IPS-18c (cell line): Measurements from ENCODE around the gene PLEKHG4.

Experiments used
- H3K4me3 ChIP-seq: 2 replicates; pipeline ENCODE4 v1.7.0; 2013; ENCODE audit warnings: low read depth, mild to moderate bottlenecking, low read length, moderate library complexity; ENCODE audit not compliant: insufficient read depth
- H3K9me3 ChIP-seq: one replicate; pipeline ENCODE4 v1.6.1; 2013; ENCODE audit warnings: mild to moderate bottlenecking, low read length, moderate library complexity; ENCODE audit not compliant: control insufficient read depth, insufficient read depth

The PLEKHG4 gene

GRCh38 chr16:67277999-67278772 lies 1.1 kb upstream of the PLEKHG4 start:
- Histone ChIP-seq H3K4me3 (peak overlapping the region; percentile 65), H3K9me3 (no peaks in the 10 kb centered on the region)

GRCh38 chr16:67278773-67279295 lies 498 bp upstream of the PLEKHG4 start:
- H3K9me3 ChIP-seq = no peaks in the 10 kb centered on the region
- H3K4me3 ChIP-seq = peak overlapping the region; percentile 65

GRCh38 chr16:67280090-67281015 lies 1.0 kb downstream of the PLEKHG4 start:
- Histone ChIP-seq H3K4me3 (no peak overlapping the region; the same call in 1 of the 2 replicates), H3K9me3 (no peaks in the 10 kb centered on the region)

- no peak overlapping the region for H3K4me3 ChIP-seq
- H3K9me3 ChIP-seq = no peaks in the 10 kb centered on the region
These were observed 2.5 kb downstream of the PLEKHG4 start for GRCh38 chr16:67281536-67282446.

- no peak overlapping the region for H3K4me3 ChIP-seq
- no peaks in the 10 kb centered on the region for H3K9me3 ChIP-seq
These were observed 3.1 kb downstream of the PLEKHG4 start for GRCh38 chr16:67282447-67282805.

GRCh38 chr16:67283039-67283825 lies 3.9 kb downstream of the PLEKHG4 start:
- Histone ChIP-seq H3K9me3 (no peaks in the 10 kb centered on the region), H3K4me3 (no peak overlapping the region)

GRCh38 chr16:67283826-67284555 lies 4.7 kb downstream of the PLEKHG4 start:
- Histone ChIP-seq H3K4me3 (no peak overlapping the region), H3K9me3 (no peaks in the 10 kb centered on the region)

- no peaks in the 10 kb centered on the region for H3K9me3 ChIP-seq
- no peak overlapping the region for H3K4me3 ChIP-seq
These were observed 5.6 kb downstream of the PLEKHG4 start for GRCh38 chr16:67284699-67285646.

GRCh38 chr16:67286441-67287235 lies 7.3 kb downstream of the PLEKHG4 start:
- Histone ChIP-seq H3K4me3 (no peak overlapping the region), H3K9me3 (no peaks in the 10 kb centered on the region)

GRCh38 chr16:67287960-67288359 lies 8.6 kb downstream of the PLEKHG4 start:
- H3K9me3 ChIP-seq = no peaks in the 10 kb centered on the region
- no peak overlapping the region for H3K4me3 ChIP-seq

GRCh38 chr16:67291461-67291860 lies 12.1 kb downstream of the PLEKHG4 start:
- H3K9me3 ChIP-seq = no peaks in the 10 kb centered on the region
- no peak overlapping the region for H3K4me3 ChIP-seq

- no peak overlapping the region for H3K4me3 ChIP-seq
These were observed 14.9 kb downstream of the PLEKHG4 start for GRCh38 chr16:67294171-67294757.

GRCh38 chr16:67294938-67295361 lies 15.6 kb downstream of the PLEKHG4 start:
- H3K9me3 ChIP-seq = no peaks in the 10 kb centered on the region
- H3K4me3 ChIP-seq = no peak overlapping the region

More at GRCh38 chr16:67294171-67294757, 14.9 kb downstream of the PLEKHG4 start:
- no peaks in the 10 kb centered on the region for H3K9me3 ChIP-seq

- Histone ChIP-seq H3K4me3 (no peak overlapping the region), H3K9me3 (no peaks in the 10 kb centered on the region)
These were observed 17.1 kb downstream of the PLEKHG4 start for GRCh38 chr16:67296420-67296819.
